ENCODE measurements around the gene VARS1.
"Not testable (repeated sequence)": the region's sequence is repeated elsewhere in the genome, so short reads cannot be mapped to it uniquely, and the experiment has no call there.

VARS1 gene

DNA sequence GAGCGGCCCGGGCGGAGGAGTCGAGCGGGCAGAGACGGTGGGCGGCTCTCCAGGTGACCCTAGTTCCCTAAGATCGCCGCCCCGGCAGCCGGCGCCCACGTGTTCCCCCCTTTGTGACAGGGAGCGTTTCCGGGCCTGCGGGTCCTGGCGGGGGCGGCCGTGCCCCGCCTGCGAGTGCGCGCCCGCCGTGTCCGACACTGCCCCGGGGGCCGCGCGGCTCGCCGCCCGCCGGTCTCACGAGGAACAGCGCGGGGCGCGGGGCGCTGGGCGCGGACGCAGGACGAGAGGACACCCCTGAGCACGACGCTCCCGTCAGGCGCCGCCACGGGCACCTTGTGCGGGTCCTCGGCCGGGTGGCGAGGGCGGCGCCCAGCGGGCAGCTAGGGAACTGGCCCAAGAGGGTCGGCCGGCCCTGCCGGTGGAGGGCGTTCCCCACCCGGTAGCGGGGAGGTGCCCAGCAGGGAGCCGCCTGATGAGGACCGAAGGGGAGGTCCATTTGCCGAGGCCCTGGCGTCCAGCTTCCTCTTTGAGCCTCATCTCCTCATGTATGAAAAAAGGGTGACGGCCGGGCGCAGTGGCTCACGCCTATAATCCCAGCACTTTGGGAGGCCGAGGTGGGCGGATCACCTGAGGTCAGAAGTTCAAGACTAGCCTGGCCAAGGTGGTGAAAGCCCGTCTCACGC lies at the start of gene VARS1:
TSS of gene VARS1 (minus strand) at position 137 of the 683 bp plus-strand sequence. CDS start 535 bp downstream, outside the sequence.
- DNase-seq = peak; percentile 34

DNA sequence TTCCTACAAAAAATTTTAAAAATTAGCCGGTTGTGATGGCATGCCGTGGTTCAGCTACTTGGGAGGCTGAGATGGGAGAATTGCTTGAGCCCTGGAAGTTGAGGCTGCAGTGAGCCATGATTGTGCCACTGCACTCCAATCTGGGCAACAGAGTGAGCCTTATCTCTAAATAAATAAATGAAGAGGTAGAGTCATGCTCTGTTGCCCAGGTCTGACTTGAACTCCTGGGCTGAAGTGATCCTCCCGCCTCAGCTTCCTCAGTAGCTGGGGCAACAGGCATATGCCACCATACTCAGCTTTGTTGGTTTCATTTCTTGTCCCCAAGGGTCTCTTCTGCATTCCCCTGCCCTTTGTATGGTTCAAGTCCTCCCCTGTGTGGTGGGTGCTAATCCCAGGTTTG lies 49.0 kb upstream of the VARS1 start:
- no peak for DNase-seq

DNA sequence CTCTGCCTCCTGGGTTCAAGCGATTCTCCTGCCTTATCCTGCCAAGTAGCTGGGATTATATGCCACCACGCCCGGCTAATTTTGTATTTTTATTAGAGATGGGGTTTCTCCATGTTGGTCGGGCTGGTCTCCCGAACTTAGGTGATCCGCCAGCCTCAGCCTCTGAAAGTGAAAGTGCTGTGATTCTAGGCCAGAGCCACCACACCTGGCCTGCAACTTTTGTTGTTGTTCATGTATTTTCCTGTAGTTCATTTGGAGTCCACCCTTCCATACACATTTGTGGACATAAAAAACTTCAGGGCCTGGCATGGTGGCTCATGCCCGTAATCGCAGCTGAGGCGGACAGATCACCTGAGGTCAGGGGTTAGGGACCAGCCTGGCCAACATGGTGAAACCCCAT lies 46.5 kb upstream of the VARS1 start:
- no peak for DNase-seq

DNA sequence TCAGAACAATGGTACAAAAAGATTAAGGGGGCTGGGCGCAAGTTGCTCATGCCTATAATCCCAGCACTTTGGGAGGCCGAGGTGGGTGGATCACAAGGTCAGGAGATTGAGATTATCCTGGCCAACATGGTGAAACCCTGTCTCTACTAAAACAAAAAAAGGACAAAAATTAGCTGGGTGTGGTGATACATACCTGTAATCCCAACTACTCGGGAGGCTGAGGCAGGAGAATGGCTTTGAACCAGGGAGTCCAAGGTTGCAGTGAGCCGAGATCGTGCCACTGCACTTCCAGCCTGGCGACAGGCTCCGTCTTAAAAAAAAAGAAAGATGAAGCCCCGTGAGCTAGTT lies 44.2 kb upstream of the VARS1 start:
- not testable (repeated sequence) for DNase-seq

DNA sequence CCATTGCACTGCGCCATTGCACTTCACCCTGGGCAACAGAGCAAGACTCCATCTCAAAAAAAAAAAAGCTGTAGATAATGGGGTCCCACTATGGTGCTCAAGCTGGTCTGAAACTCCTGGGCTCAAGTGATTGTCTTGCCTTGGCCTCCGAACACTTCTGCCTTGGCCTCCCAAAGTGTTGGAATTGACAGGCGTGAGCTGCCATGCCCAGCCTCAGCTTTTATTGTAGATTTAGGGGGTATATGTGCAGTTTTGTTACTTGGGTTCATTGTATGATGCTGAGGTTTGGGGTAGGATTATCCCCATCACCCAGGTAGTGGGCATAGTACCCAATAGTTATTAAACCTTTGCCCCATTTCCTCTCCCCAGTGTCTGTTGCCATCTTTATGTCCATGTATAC lies 43.4 kb upstream of the VARS1 start:
- no peak for DNase-seq

DNA sequence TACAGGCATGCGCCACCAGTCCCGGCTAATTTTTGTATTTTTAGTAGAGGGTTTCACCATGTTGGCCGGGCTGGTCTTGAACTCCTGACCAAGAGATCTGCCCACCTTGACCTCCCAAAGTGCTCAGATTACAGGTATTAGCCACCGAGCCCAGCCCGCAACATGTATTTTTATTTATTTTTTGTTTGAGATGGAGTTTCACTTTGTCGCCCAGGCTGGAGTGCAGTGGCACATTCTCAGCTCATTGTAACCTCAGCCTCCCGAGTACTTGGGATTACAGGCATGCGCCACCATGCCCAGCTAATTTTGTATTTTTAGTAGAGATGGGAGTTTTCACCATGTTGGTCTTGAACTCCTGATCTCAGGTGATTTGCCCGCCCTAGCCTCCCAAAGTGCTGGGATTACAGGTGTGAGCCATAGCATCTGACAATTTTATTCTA lies 42.6 kb upstream of the VARS1 start:
- DNase-seq = not testable (repeated sequence)

DNA sequence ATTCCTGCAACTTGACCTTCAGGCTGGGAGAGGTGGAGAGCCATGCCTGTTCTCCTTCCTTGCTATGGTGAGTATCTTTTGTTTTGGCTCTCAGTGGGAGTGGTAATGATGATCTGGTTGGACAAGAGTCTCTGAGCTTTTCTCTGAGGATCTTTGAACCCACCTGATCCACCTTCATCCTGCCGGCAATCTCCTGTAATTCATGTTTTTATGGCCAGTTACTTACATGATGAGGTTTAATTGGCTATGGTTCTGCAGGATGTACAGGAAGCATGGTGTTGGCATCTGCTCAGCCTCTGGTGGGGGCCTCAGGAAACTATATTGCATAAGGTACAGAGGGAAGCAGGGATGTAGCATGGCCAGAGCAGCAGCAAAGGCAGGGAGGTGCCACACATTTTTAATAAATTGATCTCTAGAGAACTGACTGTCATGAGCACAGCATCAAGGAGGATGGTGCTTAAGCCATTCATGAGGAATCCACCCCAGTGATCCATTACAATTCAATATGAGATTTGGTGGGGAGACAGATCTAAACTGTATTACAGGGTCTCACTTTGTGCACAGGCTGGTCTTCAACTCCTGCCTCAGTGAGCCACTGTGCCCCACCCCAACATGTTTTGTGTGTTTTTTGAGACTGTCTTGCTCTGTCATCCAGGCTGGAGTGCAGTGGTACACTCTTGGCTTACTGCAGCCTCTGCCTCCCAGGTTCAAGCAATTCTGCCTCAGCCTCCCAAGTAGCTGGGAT lies 42.0 kb upstream of the VARS1 start:
- DNase-seq = no peak

DNA sequence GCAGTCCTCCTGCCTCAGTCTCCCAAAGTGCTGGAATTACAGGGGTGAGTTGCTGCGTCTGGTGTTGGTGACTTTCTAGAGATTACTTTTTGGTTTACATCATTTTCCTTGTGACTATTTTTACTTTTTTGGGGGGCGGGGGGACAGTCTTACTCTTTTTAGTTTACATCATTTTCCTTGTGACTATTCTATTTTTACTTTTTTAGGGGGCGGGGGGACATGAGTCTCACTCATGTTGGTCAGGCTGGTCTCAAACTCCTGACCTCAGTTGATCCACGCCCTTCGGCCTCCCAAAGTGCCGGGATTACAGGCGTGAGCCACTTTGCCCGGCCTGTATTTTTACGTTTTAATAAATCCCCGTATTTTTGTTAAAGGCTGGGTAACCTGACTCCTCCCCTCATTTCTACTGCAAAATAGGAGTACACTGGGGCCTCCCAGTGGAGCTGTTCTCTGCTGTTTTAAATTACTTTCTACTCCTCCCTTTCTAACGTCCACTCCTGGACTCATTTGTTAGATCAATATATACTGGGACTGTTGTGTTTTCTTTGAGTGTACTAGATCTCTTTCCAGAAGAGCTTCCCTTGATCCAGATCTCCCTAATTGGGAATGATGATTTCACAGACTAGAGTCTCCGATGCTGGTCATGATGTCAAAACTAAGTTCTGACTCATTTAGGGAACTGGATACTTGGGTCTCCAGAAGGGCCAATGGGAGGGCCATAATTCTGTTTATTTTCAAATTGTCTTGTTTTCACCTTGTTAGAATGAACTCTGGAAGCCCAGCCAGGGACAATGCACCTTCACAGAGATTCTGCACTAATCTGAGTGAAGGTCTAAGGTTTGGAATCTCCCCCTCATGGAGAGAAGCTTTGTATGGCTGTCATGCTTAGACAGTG lies 41.2 kb upstream of the VARS1 start:
- DNase-seq = no peak

DNA sequence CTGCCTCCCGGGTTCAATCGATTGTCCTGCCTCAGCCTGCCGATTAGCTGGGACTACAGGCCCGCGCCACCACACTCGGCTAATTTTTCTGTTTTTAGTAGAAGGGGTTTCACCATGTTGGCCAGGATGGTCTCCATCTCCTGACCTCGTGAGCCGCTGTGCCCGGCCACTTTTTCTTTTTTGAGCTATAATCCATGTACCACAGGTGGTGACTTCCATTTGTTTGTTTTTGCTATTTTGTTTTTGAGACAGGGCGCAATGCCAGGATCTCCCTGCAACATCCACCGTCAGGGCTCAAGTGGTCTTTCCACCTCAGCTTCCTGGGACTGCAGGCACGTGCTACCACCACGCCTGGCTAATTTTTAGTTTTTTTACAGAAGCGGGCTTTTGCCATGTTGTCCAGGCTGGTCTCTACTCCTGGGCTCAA lies 40.5 kb upstream of the VARS1 start:
- DNase-seq = no peak

DNA sequence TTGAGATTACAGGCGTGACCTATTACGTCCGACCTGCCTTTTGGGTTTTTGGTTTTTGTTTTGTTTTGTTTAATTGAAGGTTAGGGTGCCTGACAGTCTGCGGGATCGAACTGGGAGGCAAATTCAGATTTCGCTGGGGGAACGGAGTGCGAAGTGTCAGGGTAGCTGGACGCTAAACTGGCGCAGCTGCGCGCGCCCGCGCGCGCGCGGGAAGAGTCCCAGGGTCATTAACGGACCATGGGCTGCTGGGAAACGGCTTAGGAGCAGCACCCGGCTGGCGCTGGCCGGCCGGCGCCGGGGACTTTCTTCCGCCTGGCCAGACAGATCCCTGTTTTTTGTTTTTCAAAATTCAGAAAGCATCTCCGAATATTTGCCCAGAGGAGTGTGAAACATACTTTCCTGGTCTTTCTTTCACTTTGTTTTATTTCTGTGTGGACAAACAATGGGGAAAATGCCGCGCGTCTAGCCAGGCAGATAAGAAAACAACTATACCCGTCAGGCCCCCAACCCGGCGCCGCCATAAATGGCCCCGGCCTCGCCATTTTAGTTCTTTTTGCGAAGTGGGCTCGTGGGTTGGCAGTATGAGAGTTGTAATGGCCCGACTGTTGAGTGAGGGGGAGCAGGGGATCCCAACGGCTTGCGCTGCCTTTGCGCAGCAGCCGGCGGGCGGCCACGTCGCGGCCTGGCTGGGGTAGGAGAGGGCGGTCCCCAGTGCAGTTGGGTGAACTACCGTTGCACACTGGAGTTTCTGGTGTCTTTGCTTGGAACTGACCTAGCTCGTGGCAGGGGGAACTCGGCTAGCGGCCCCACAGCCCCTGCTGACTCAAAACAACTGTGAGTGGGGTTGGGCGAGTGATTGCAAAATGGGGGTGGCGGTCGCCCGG lies 39.1 kb upstream of the VARS1 start:
- peak; percentile 64 for DNase-seq

DNA sequence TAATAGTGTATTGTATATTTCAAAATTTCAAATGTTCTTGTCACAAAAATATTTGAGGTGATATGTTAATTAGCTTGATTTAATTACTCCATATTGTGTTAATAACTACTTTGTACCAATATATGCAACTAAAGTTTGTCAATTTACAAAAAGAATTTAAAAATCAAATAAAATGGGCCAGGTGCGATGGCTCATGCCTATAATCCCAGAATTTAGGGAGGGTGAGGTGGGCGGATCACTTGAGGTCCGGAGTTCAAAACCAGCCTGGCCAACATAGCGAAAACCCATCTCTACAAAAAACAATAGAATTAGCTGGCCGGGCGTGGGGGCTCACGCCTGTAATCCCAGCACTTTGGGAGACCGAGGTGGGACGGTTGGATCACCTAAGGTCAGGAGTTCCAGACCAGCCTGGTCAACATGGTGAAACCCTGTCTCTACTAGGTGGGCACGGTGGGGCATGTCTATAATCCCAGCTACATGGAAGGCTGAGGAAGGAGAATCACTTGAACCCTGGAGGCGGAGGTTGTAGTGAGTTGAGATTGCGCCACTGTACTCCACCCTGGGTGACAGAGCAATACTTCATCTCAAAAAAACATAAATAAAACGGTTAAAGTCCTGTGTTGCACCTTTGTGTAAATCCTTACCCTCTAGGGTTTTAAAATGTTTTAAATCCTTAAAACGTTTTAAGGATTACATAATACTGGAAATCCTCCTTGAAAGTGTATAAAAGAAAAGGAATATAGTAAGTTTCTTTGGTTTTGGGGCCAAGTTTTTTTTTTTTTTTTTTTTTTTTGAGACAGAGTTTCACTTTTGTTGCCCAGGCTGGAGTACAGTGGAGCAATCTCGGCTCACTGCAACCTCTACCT lies 36.0 kb upstream of the VARS1 start:
- DNase-seq = no peak

DNA sequence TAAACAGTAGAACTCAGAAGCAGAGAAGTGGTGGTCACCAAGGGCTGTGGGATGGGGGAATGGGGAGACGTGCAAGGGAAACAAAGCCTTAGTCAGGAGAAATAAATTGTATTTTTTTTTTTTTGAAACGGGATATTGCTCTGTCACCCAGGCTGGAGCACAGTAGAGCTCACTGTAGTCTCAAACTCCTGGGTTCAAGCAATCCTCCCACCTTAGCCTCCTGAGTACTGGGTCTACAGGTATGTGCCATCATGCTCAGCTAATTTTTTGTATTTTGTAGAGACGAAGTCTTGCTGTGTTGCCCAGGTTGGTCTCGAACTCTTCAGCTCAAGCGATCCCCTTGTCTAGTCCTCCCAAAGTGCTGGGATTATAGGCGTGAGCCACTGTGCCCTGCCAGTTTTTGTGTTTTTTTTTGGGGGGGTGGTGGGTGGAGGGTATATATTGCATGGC lies 35.4 kb upstream of the VARS1 start:
- no peak for DNase-seq

DNA sequence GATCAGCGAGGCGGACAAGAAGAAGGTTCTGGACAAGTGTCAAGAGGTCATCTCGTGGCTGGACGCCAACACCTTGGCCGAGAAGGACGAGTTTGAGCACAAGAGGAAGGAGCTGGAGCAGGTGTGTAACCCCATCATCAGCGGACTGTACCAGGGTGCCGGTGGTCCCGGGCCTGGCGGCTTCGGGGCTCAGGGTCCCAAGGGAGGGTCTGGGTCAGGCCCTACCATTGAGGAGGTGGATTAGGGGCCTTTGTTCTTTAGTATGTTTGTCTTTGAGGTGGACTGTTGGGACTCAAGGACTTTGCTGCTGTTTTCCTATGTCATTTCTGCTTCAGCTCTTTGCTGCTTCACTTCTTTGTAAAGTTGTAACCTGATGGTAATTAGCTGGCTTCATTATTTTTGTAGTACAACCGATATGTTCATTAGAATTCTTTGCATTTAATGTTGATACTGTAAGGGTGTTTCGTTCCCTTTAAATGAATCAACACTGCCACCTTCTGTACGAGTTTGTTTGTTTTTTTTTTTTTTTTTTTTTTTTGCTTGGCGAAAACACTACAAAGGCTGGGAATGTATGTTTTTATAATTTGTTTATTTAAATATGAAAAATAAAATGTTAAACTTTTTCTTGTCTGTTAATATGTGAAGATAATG lies 34.2 kb upstream of the VARS1 start:
- DNase-seq = peak; percentile 43

DNA sequence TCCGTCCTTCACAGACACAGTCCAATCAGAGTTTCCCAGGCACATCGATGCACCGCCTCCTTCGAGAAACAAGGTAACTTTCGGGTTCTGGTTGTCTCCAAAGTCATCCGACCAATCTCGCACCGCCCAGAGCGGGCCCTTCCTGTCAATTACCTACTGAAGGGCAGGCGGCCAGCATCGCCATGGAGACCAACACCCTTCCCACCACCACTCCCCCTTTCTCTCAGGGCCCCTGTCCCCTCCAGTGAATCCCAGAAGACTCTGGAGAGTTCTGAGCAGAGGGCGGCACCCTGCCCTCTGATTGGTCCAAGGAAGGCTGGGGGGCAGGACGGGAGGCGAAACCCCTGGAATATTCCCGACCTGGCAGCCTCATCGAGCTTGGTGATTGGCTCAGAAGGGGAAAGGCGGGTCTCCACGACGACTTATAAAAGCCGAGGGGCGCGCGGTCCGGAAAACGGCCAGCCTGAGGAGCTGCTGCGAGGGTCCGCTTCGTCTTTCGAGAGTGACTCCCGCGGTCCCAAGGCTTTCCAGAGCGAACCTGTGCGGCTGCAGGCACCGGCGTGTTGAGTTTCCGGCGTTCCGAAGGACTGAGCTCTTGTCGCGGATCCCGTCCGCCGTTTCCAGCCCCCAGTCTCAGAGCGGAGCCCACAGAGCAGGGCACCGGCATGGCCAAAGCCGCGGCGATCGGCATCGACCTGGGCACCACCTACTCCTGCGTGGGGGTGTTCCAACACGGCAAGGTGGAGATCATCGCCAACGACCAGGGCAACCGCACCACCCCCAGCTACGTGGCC lies 31.9 kb upstream of the VARS1 start, which contains the start of gene HSPA1B:
TSS of gene HSPA1B (plus strand) at position 453 of the 794 bp plus-strand sequence. CDS start at position 666, 213 bp downstream.
- peak; percentile 79 for DNase-seq

DNA sequence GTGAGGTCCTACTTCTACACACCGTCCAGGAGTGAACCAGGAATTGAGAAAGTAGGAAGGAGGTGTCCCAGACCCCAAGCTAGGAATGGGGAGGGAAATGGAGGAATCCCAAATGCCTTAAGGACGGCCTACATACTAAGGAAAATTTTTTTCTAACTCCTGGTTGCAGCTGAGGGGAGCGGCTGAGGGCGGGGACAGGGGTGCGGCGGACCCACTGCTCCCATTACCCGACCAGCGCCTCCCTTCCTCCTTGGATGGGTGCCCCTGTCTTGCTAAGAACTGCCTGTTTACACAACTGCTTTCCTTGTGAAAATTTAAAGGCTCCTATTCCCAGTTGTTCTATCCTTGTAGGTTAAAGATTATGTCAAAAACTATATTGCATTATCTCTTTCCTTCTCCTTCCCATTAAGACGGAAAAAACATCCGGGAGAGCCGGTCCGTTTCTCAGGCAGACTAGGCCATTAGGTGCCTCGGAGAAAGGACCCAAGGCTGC lies 31.3 kb upstream of the VARS1 start:
- DNase-seq = no peak

DNA sequence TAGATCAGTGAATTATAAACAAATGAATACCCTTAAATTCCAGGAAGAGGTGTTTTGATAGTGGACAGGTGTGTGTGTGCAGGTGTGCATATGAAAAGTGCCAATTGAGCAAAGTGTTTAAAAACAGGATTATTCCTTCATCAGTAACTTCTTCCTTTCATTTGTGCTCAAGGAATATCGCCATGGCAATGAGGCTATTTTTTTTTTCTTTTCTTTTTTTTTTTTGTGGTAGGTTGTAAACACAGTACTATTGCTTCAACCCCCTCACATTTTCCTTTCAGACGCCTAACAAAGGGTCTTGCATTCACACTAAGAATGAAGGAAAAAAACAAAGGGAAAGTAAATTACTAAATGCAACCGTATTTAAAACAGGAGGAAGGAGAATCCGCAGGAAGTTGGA lies 30.0 kb upstream of the VARS1 start:
- no peak for DNase-seq

DNA sequence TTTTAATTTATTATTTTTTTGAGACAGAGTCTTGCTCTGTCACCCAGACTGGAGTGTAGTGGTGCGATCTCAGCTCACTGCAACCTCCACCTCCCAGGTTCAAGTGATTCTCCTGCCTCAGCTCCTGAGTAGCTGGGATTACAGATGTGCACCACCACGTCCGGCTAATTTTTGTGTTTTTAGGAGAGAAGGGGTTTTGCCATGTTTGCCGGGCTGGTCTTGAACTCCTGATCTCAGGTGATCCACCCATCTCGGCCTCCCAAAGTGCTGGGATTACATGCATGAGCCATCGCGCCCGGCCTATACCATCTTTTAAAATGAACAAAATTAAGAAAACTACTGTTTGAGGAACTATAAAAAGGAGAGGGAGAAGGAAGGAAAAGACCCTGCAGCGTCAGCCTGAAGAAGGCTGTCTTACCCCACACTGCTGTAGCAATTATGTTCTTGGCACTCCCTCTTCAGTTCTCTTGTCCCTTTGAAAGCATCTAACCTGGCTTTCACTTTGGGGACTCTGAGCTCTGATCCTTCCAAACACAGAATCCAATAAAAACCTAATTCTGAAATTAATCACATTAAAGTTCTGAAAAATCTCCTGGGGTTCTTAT lies 28.1 kb upstream of the VARS1 start:
- not testable (repeated sequence) for DNase-seq

DNA sequence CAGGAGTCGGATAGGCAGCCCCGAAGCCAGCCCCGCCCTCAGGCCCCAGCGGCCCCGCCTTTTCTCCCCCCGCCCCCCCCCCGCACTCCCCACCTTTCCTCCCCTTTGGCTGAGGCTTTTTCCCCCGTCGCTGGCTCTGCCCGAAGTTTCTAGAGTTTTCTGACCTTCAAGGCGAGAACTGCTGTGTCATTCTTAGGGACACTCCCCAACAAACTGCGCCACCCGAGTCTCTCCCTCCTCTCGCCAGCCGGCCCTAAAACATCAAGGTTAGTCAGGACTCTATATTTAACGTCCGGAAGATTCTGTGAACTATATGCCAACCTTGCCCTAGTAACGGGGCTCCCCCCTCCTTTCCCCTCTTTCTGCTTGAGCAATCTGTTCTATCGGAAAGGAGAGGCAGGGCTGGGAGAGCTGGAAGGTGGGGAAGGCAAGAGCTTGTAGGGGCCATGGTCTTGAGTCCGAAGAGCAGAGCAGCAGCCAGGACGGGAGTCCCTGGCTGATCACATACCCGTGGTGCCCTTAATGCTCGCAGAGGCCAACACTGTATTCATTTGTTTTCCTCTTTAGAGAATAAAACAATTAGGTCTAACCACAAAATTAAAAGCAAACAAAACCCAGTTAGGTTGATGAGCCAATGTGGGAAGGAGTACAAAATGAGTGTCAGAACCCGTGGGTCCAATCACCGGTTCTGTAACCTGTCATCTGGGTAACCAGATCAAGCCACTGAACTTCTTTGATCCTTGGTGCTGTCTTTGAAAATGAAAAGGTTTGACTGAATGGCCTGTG lies 26.7 kb upstream of the VARS1 start:
- no peak for DNase-seq

Data from NCI-H1694 treated with DMSO at 0.1 percent for 48 hours (cell line).